Sigmoid colon (tissue), 7 donors: ENCODE data around the gene SUMO2. TPM values are rescaled to one million over a fixed set of nuclear protein-coding genes. Genes with fewer than 3 reads are reported as not detected.

Experiments
- DNase-seq: peaks from one replicate; pipeline ENCODE4 v3.0.0-alpha.2; 2019
- H3K27ac ChIP-seq, 4 donors: fragments of 200-600 bp; sonication (generic); one replicate each; pipeline ENCODE4 v1.5.1; 2016 to 2019; ENCODE audit warnings: mild to moderate bottlenecking in 1 of 4
- H3K27me3 ChIP-seq, 3 donors: fragments of 200-600 bp; sonication (generic); one replicate each; pipeline ENCODE4 v1.5.1; 2019; ENCODE audit warnings: mild to moderate bottlenecking in 1 of 3
- H3K36me3 ChIP-seq, 4 donors: fragments of 200-600 bp; sonication (generic); one replicate each; pipeline ENCODE4 v1.5.1; 2016 to 2019
- H3K4me1 ChIP-seq, 4 donors: fragments of 200-600 bp; sonication (generic); one replicate each; pipeline ENCODE4 v1.5.1; 2017 to 2019
- H3K4me3 ChIP-seq, 4 donors: fragments of 200-600 bp; sonication (generic); one replicate each; pipeline ENCODE4 v1.5.1; 2017 to 2019; ENCODE audit warnings: mild to moderate bottlenecking in 2 of 4, moderate library complexity in 1 of 4
- H3K9me3 ChIP-seq, 4 donors: fragments of 200-600 bp in 3 of 4; sonication (generic) in 3 of 4; one replicate each; pipeline versions ENCODE4 v1.5.1 to v1.6.1; 2013 to 2019
- CTCF ChIP-seq, 4 experiments: fragments of 450-650 bp in 3 of 4; fragments of 200-600 bp in 1 of 4; IDR thresholded peaks; one replicate each; pipeline ENCODE4 v1.5.1; 2016 to 2019; ENCODE audit warnings: antibody characterized with exemption in 4 of 4, mild to moderate bottlenecking in 3 of 4, moderate library complexity in 2 of 4
- EP300 ChIP-seq, 4 donors: sonication (generic); formaldehyde crosslinking; IDR thresholded peaks; one replicate each; pipeline ENCODE4 v1.6.1; 2017; ENCODE audit warnings: antibody characterized with exemption in 4 of 4
- POLR2A ChIP-seq, 2 donors: fragments of 450-650 bp; IDR thresholded peaks; one replicate each; pipeline ENCODE4 v1.6.1; 2016; ENCODE audit warnings: antibody characterized with exemption in 2 of 2, mild to moderate bottlenecking in 2 of 2, moderate library complexity in 2 of 2
- POLR2AphosphoS5 ChIP-seq, 4 donors: sonication (generic); formaldehyde crosslinking; IDR thresholded peaks; one replicate each; pipeline ENCODE4 v1.6.1; 2017; ENCODE audit warnings: antibody characterized with exemption in 4 of 4
- WGBS, 2 donors: extraction: QIAGEN DNeasy Blood & Tissue Kit; methylation state at CpG; one replicate each; pipeline ENCODE4 v1.1.7; 2013; 5-methylcytosine and 5-hydroxymethylcytosine counted together
- intact Hi-C: fragments of 100-400 bp; cut with DNase I; formaldehyde crosslinking; loops from one replicate; pipeline ENCODE4 v1.15.1; 2023
- polyA plus RNA-seq, 3 donors: library from polyadenylated mRNA; stranded (reverse); fragments of 200-250 nt; gene quantifications; one replicate each; pipeline ENCODE4 v1.2.3, GENCODE V29; 2013
- small RNA-seq, 3 donors: library from RNA; depleted of rRNA; stranded (forward); fragments of <200 nt; gene quantifications; one replicate each; pipeline ENCODE3, GENCODE V24; 2016
- total RNA-seq, 4 donors: library from RNA; depleted of rRNA; stranded (reverse); fragments of >200 nt; gene quantifications; one replicate each; pipeline ENCODE4 v1.1.0, GENCODE V29; 2016
- donor health status: healthy with polysubstance abuse.
- donor health status: Bipolar disorder and iron deficiency.
- donor health status: healthy.

The SUMO2 gene
- total and polyA plus RNA-seq, 7 donors, result 63.0 to 130 (median 97.4) TPM

- no peak for DNase-seq
- Histone ChIP-seq H3K27ac (no peak overlapping the region), H3K27me3 (no peaks in the 10 kb centered on the region), H3K36me3 (peaks cover 0 to 19% (median 5%) of the 10 kb centered on the region in 4 donors), H3K9me3 (no peaks in the 10 kb centered on the region), H3K4me3 (no peak overlapping the region), H3K4me1 (peaks cover 0 to 14% (median 11%) of the 10 kb centered on the region in 4 donors)
- TF ChIP-seq CTCF (IDR thresholded peaks at IDR 0.05), result no peak
- TF ChIP-seq POLR2AphosphoS5 (IDR thresholded peaks at IDR 0.05), result no peak
- no peak for TF ChIP-seq EP300 (IDR thresholded peaks at IDR 0.05)
- TF ChIP-seq POLR2A (IDR thresholded peaks at IDR 0.05), result no peak
- intact Hi-C loops, result no loop called here
- WGBS, 2 donors, result 52 to 85% methylated on average over 3 of the region's 3 CpGs
Observed at GRCh38 chr17:75125984-75126383, 56.8 kb downstream of the SUMO2 start.

- intact Hi-C loops, result no loop called here
- DNase-seq, result no peak
- Histone ChIP-seq H3K9me3 (no peaks in the 10 kb centered on the region), H3K27ac (peak overlapping the region in 1 of 4 donors; percentile 44), H3K4me1 (peaks cover 0 to 2% (median under 1%) of the 10 kb centered on the region in 4 donors), H3K36me3 (peaks cover 0 to 13% (median 3%) of the 10 kb centered on the region in 4 donors), H3K27me3 (no peaks in the 10 kb centered on the region), H3K4me3 (no peak overlapping the region)
- WGBS, 2 donors, result 50 to 83% methylated on average over 4 of the region's 4 CpGs
- TF ChIP-seq CTCF (IDR thresholded peaks at IDR 0.05) (no peak), POLR2A (IDR thresholded peaks at IDR 0.05) (no peak), POLR2AphosphoS5 (IDR thresholded peaks at IDR 0.05) (no peak), EP300 (IDR thresholded peaks at IDR 0.05) (no peak)
Observed at GRCh38 chr17:75124819-75125162, 58.0 kb downstream of the SUMO2 start.

- peak overlapping the region in 2 of 4 donors; percentile 42 to 44 for H3K27ac ChIP-seq
- H3K4me3 ChIP-seq, result no peak overlapping the region
- no peak for TF ChIP-seq EP300 (IDR thresholded peaks at IDR 0.05)
- TF ChIP-seq POLR2AphosphoS5 (IDR thresholded peaks at IDR 0.05), result peak in 1 of 4 donors; percentile 6
- peak in 1 of 2 donors; percentile 62 for TF ChIP-seq POLR2A (IDR thresholded peaks at IDR 0.05)
- H3K36me3 ChIP-seq, result peaks cover 0 to 7% (median 3%) of the 10 kb centered on the region in 4 donors
- intact Hi-C loops, result no loop called here
- H3K9me3 ChIP-seq, result no peaks in the 10 kb centered on the region
- DNase-seq, result no peak
- WGBS, 2 donors, result 18 to 45% methylated on average over 19 of the region's 19 CpGs
- no peaks in the 10 kb centered on the region for H3K27me3 ChIP-seq
- no peaks in the 10 kb centered on the region for H3K4me1 ChIP-seq
Observed at GRCh38 chr17:75124041-75124818, 58.5 kb downstream of the SUMO2 start.

GRCh38 chr17:75118307-75118706 is 64.5 kb downstream of the SUMO2 start:
- Histone ChIP-seq H3K36me3 (peaks cover 0 to 6% (median 3%) of the 10 kb centered on the region in 4 donors), H3K4me3 (no peak overlapping the region)

GRCh38 chr17:75116737-75117136 is 66.0 kb downstream of the SUMO2 start:
- no peaks in the 10 kb centered on the region for H3K27me3 ChIP-seq
- H3K9me3 ChIP-seq, result no peaks in the 10 kb centered on the region
- peaks cover 0 to 6% (median 3%) of the 10 kb centered on the region in 4 donors for H3K36me3 ChIP-seq
- H3K4me1 ChIP-seq, result peaks cover 0 to 23% (median 16%) of the 10 kb centered on the region in 4 donors
- TF ChIP-seq POLR2A (IDR thresholded peaks at IDR 0.05) (no peak), POLR2AphosphoS5 (IDR thresholded peaks at IDR 0.05) (peak in 1 of 4 donors; percentile 31)
- H3K4me3 ChIP-seq, result no peak overlapping the region
- DNase-seq, result no peak
- WGBS, 2 donors, result 74 to 86% methylated on average over 9 of the region's 9 CpGs
- peak overlapping the region in 2 of 4 donors; percentile 3 to 20 for H3K27ac ChIP-seq
- intact Hi-C loops, result no loop called here

More at GRCh38 chr17:75118307-75118706, 64.5 kb downstream of the SUMO2 start:
- Histone ChIP-seq H3K4me1 (peaks cover 0 to 23% (median 13%) of the 10 kb centered on the region in 4 donors), H3K27ac (no peak overlapping the region), H3K9me3 (no peaks in the 10 kb centered on the region), H3K27me3 (no peaks in the 10 kb centered on the region)
- WGBS, 2 donors, result 94% methylated on average over 14 of the region's 14 CpGs
- no peak for TF ChIP-seq POLR2A (IDR thresholded peaks at IDR 0.05)
- no peak for DNase-seq
- intact Hi-C loops, result no loop called here

Small RNA genes lying within 50 kb of the gene (small RNA-seq; reads per million reads assigned to genes)
- 0 reads per million in 3 donors for gene RF00019

Other genes starting within 250 kb of the SUMO2 start
- not detected for gene OTOP3, start 247.1 kb downstream of the SUMO2 start, total RNA-seq
- 1 to 10 TPM in 1 of 3 donors, under 1 TPM in 2; 0.28 to 1.8 (median 0.60) TPM for gene OTOP3, start 247.1 kb downstream of the SUMO2 start, polyA plus RNA-seq
- 10 to 100 TPM in 1 of 4 donors, 1 to 10 TPM in 3; 7.1 to 21.6 (median 8.3) TPM for gene HID1, start 210.2 kb downstream of the SUMO2 start, total RNA-seq
- 10 to 100 TPM; 23.4 to 34.8 (median 33.8) TPM for gene HID1, start 210.2 kb downstream of the SUMO2 start, polyA plus RNA-seq
- 10 to 100 TPM in 3 of 4 donors, 1 to 10 TPM in 1; 9.3 to 16.9 (median 10.3) TPM for gene CDR2L, start 195.3 kb downstream of the SUMO2 start, total RNA-seq
- 1 to 10 TPM; 2.4 to 3.7 (median 3.0) TPM for gene CDR2L, start 195.3 kb downstream of the SUMO2 start, polyA plus RNA-seq
- 100 to 1,000 TPM in 1 of 4 donors, 10 to 100 TPM in 3; 46.3 to 104 (median 62.5) TPM for gene MRPL58, start 170.3 kb downstream of the SUMO2 start, total RNA-seq
- gene MRPL58, start 170.3 kb downstream of the SUMO2 start, polyA plus RNA-seq, result 10 to 100 TPM; 36.6 to 56.9 (median 53.0) TPM
- gene ATP5PD, start 136.0 kb downstream of the SUMO2 start, total RNA-seq, result 100 to 1,000 TPM; 303 to 480 (median 367) TPM
- gene ATP5PD, start 136.0 kb downstream of the SUMO2 start, polyA plus RNA-seq, result 100 to 1,000 TPM; 481 to 726 (median 592) TPM
- 10 to 100 TPM; 19.6 to 25.5 (median 21.8) TPM for gene KCTD2, start 135.7 kb downstream of the SUMO2 start, total RNA-seq
- gene KCTD2, start 135.7 kb downstream of the SUMO2 start, polyA plus RNA-seq, result 10 to 100 TPM; 12.5 to 24.0 (median 13.8) TPM
- gene SLC16A5, start 95.0 kb downstream of the SUMO2 start, total RNA-seq, result 10 to 100 TPM in 1 of 4 donors, 1 to 10 TPM in 3; 2.6 to 15.0 (median 6.4) TPM
- 10 to 100 TPM in 2 of 3 donors, 1 to 10 TPM in 1; 6.6 to 31.1 (median 13.4) TPM for gene SLC16A5, start 95.0 kb downstream of the SUMO2 start, polyA plus RNA-seq
- gene ARMC7, start 73.0 kb downstream of the SUMO2 start, total RNA-seq, result 1 to 10 TPM; 3.2 to 7.8 (median 4.3) TPM
- gene ARMC7, start 73.0 kb downstream of the SUMO2 start, polyA plus RNA-seq, result 10 to 100 TPM; 15.0 to 18.9 (median 16.6) TPM
- 100 to 1,000 TPM in 1 of 4 donors, 10 to 100 TPM in 3; 60.7 to 109 (median 82.4) TPM for gene NT5C, start 51.2 kb downstream of the SUMO2 start, total RNA-seq
- 100 to 1,000 TPM; 102 to 116 (median 110) TPM for gene NT5C, start 51.2 kb downstream of the SUMO2 start, polyA plus RNA-seq
- gene JPT1, start 28.4 kb downstream of the SUMO2 start, total RNA-seq, result 10 to 100 TPM; 17.5 to 19.1 (median 18.8) TPM
- 100 to 1,000 TPM; 361 to 627 (median 471) TPM for gene JPT1, start 28.4 kb downstream of the SUMO2 start, polyA plus RNA-seq
- gene NUP85, start 22.7 kb upstream of the SUMO2 start, total RNA-seq, result 10 to 100 TPM; 21.1 to 32.2 (median 29.7) TPM
- 10 to 100 TPM; 31.0 to 48.6 (median 42.8) TPM for gene NUP85, start 22.7 kb upstream of the SUMO2 start, polyA plus RNA-seq
- 10 to 100 TPM; 16.0 to 22.1 (median 17.9) TPM for gene GGA3, start 78.6 kb upstream of the SUMO2 start, total RNA-seq
- 10 to 100 TPM; 10.2 to 35.8 (median 12.0) TPM for gene GGA3, start 78.6 kb upstream of the SUMO2 start, polyA plus RNA-seq
- gene MRPS7, start 78.9 kb upstream of the SUMO2 start, total RNA-seq, result 10 to 100 TPM; 26.6 to 51.5 (median 39.2) TPM
- gene MRPS7, start 78.9 kb upstream of the SUMO2 start, polyA plus RNA-seq, result 10 to 100 TPM; 73.3 to 96.4 (median 73.4) TPM
- 10 to 100 TPM; 18.1 to 40.7 (median 26.2) TPM for gene MIF4GD, start 88.3 kb upstream of the SUMO2 start, total RNA-seq
- 10 to 100 TPM; 15.0 to 33.5 (median 19.0) TPM for gene MIF4GD, start 88.3 kb upstream of the SUMO2 start, polyA plus RNA-seq
- 10 to 100 TPM in 3 of 4 donors, 1 to 10 TPM in 1; 8.7 to 19.6 (median 14.7) TPM for gene SLC25A19, start 106.5 kb upstream of the SUMO2 start, total RNA-seq
- 10 to 100 TPM in 2 of 3 donors, 1 to 10 TPM in 1; 5.4 to 20.1 (median 12.0) TPM for gene SLC25A19, start 106.5 kb upstream of the SUMO2 start, polyA plus RNA-seq
- 100 to 1,000 TPM in 1 of 4 donors, 10 to 100 TPM in 3; 75.3 to 103 (median 84.4) TPM for gene GRB2, start 222.7 kb upstream of the SUMO2 start, total RNA-seq
- 10 to 100 TPM; 56.5 to 94.4 (median 77.4) TPM for gene GRB2, start 222.7 kb upstream of the SUMO2 start, polyA plus RNA-seq